DOHH2 (cell line): ENCODE results near the gene CCR4.
"Not testable (repeated sequence)": the region's sequence is repeated elsewhere in the genome, so short reads cannot be mapped to it uniquely, and the experiment has no call there.

Source experiments
- H3F3A ChIP-seq: fragments of 200-600 bp; sonication (generic), shearing (Covaris generic); 2 replicates; pipeline ENCODE4 v1.6.0; 2016; ENCODE audit warnings: antibody characterized with exemption, mild to moderate bottlenecking; ENCODE audit not compliant: control insufficient read depth, insufficient read depth
- H3K27ac ChIP-seq: fragments of 200-600 bp; sonication (generic); 2 replicates; pipeline ENCODE4 v1.5.1; 2014; ENCODE audit warnings: low read depth, mild to moderate bottlenecking, low read length, moderate library complexity
- H3K27me3 ChIP-seq: fragments of 200-600 bp; sonication (generic); 2 replicates; pipeline ENCODE4 v1.6.1; 2014; ENCODE audit warnings: mild to moderate bottlenecking, low read length, mixed read lengths; ENCODE audit not compliant: control insufficient read depth
- H3K36me3 ChIP-seq: fragments of 200-600 bp; sonication (generic); 2 replicates; pipeline ENCODE4 v1.6.1; 2014; ENCODE audit warnings: mild to moderate bottlenecking, low read length, moderate library complexity, mixed read lengths; ENCODE audit not compliant: control insufficient read depth
- H3K4me1 ChIP-seq: fragments of 200-600 bp; sonication (generic); 2 replicates; pipeline ENCODE4 v1.6.1; 2014; ENCODE audit warnings: mild to moderate bottlenecking, low read length, mixed read lengths; ENCODE audit not compliant: control insufficient read depth
- H3K4me2 ChIP-seq: fragments of 200-600 bp; sonication (generic); 2 replicates; pipeline ENCODE4 v1.6.0; 2014; ENCODE audit warnings: mild to moderate bottlenecking, low read length, moderate library complexity
- H3K4me3 ChIP-seq: fragments of 200-600 bp; sonication (generic); 2 replicates; pipeline ENCODE4 v1.5.1; 2014; ENCODE audit warnings: mild to moderate bottlenecking, low read length, mixed read lengths
- H3K79me2 ChIP-seq: fragments of 200-600 bp; sonication (generic); 2 replicates; pipeline ENCODE4 v1.6.1; 2014; ENCODE audit warnings: mild to moderate bottlenecking, low read length, mixed read lengths; ENCODE audit not compliant: control insufficient read depth
- H3K9me2 ChIP-seq: fragments of 200-600 bp; sonication (generic); replicated peaks from 2 replicates; pipeline ENCODE4 v1.6.1; 2014; ENCODE audit warnings: mild to moderate bottlenecking, low read length, mixed read lengths; ENCODE audit not compliant: control insufficient read depth
- H3K9me3 ChIP-seq: fragments of 200-600 bp; sonication (generic); 2 replicates; pipeline ENCODE4 v1.6.1; 2014; ENCODE audit warnings: antibody characterized with exemption, low read length, mixed read lengths; ENCODE audit not compliant: control insufficient read depth, insufficient read depth
- H4K20me1 ChIP-seq: fragments of 200-600 bp; sonication (generic); 2 replicates; pipeline ENCODE4 v1.6.0; 2014; ENCODE audit warnings: low read depth, mild to moderate bottlenecking, antibody characterized with exemption, low read length, moderate library complexity; ENCODE audit not compliant: control insufficient read depth, insufficient read depth
- EZH2phosphoT487 ChIP-seq: fragments of 200-600 bp; sonication (generic); IDR thresholded peaks from 2 replicates; pipeline ENCODE4 v1.6.1; 2017; ENCODE audit warnings: borderline replicate concordance, mild to moderate bottlenecking, antibody characterized with exemption, low read length, moderate library complexity, mixed read lengths
- TF ChIP-seq, protein P1 (sequence below): fragments of 200-600 bp; sonication (generic); IDR thresholded peaks from one replicate; pipeline ENCODE4 v1.5.1; 2014; ENCODE audit warnings: antibody characterized with exemption, mild to moderate bottlenecking, low read depth, low read length; ENCODE audit not compliant: poor library complexity, severe bottlenecking

The CCR4 gene

DNA sequence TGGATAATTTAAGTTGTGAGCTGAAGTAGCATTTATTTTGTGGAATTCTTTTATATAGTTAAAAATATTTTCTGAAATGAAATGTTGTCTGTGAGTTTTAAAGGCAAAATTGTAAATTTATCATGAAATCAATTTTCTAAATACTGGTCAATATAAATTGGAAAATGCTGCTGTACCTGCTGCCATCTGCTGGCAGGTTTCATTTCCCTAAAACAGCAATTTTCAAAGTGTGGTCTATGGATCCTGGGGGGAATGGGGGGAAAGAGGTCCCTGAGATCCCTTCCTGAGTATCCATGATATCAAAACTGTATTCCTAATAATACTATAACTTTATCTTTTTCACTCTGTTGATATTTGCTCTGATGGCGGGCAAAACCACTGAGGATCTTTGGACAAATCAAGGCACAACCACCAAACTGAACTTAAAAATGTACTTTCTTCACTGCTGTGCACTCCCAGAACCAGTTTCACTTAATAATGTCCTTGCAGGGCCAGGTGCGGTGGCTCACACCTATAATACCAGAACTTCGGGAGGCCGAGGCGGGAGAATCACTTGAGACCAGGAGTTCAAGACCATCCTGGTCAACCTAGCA lies 17.2 kb upstream of the CCR4 start:
- Histone ChIP-seq H3K4me2 (no peak overlapping the region), H3K27ac (no peak overlapping the region), H3F3A (no peaks in the 10 kb centered on the region), H3K36me3 (no peaks in the 10 kb centered on the region), H3K9me2 (no peaks in the 10 kb centered on the region), H3K79me2 (no peaks in the 10 kb centered on the region), H4K20me1 (no peaks in the 10 kb centered on the region), H3K4me3 (no peak overlapping the region), H3K9me3 (no peaks in the 10 kb centered on the region), H3K4me1 (no peaks in the 10 kb centered on the region), H3K27me3 (0 out of 2 replicates have a peak, but pooled peaks cover 4% of the 10 kb centered on the region)
- TF ChIP-seq, protein P1, sequence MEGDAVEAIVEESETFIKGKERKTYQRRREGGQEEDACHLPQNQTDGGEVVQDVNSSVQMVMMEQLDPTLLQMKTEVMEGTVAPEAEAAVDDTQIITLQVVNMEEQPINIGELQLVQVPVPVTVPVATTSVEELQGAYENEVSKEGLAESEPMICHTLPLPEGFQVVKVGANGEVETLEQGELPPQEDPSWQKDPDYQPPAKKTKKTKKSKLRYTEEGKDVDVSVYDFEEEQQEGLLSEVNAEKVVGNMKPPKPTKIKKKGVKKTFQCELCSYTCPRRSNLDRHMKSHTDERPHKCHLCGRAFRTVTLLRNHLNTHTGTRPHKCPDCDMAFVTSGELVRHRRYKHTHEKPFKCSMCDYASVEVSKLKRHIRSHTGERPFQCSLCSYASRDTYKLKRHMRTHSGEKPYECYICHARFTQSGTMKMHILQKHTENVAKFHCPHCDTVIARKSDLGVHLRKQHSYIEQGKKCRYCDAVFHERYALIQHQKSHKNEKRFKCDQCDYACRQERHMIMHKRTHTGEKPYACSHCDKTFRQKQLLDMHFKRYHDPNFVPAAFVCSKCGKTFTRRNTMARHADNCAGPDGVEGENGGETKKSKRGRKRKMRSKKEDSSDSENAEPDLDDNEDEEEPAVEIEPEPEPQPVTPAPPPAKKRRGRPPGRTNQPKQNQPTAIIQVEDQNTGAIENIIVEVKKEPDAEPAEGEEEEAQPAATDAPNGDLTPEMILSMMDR, result peak; percentile 62
- TF ChIP-seq EZH2phosphoT487, result no peak

DNA sequence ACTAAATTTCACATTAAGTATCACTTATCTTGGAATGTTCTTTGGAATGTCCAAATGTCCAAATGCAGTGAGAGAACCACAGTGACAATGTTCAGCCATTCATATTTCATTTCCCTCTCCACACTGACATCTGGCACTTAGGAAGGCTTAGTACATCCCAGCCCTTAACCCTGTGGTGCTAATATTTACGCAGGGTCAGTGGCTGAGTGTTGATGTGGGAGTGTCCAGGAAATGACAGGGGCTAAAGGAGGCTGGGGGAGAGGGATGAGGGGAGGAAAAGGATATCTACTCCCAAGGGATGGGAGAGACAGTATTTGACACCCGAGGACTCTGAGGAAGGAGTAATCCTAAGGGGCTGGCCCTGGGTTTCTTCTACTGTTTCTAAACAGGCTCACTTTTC lies 14.1 kb upstream of the CCR4 start:
- no peaks in the 10 kb centered on the region for H3F3A ChIP-seq
- H3K27ac ChIP-seq, result no peak overlapping the region
- TF ChIP-seq EZH2phosphoT487, result no peak
- TF ChIP-seq, protein P1, result no peak
- H3K4me3 ChIP-seq, result no peak overlapping the region
- no peaks in the 10 kb centered on the region for H3K9me3 ChIP-seq
- no peaks in the 10 kb centered on the region for H3K9me2 ChIP-seq
- no peaks in the 10 kb centered on the region for H3K36me3 ChIP-seq
- no peaks in the 10 kb centered on the region for H4K20me1 ChIP-seq
- H3K4me2 ChIP-seq, result no peak overlapping the region
- H3K4me1 ChIP-seq, result no peaks in the 10 kb centered on the region
- H3K79me2 ChIP-seq, result no peaks in the 10 kb centered on the region
- H3K27me3 ChIP-seq, result 0 out of 2 replicates have a peak, but pooled peaks cover 4% of the 10 kb centered on the region

DNA sequence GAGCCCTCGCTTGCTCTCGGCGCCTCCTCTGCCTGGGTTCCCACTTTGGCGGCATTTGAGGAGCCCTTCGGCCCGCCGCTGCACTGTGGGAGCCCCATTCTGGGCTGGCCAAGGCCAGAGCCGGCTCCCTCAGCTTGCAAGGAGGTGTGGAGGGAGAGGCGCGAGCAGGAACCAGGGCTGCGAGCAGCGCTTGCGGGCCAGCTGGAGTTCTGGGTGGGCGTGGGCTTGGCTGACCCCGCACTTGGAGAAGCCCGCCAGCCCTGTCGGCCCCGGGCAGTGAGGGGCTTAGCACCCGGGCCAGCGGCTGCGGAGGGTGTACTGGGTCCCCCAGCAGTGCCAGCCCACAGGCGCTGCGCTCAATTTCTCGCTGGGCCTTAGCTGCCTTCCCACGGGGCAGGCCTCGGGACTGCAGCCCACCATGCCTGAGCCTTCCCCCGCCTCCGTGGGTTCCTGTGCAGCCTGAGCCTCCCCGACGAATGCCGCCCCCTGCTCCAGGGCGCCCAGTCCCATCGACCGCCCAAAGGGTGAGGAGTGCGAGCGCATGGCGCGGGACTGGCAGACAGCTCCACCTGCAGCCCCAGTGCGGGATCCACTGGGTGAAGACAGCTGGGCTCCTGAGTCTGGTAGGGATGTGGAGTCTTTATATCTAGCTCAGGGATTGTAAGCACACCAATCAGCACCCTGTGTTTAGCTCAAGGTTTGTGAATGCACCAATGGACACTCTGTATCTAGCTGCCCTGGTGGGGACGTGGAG lies 11.7 kb upstream of the CCR4 start:
- H3K79me2 ChIP-seq, H3K4me1 ChIP-seq, H4K20me1 ChIP-seq, H3K27me3 ChIP-seq, H3K4me3 ChIP-seq, H3K4me2 ChIP-seq, H3K36me3 ChIP-seq, H3K27ac ChIP-seq, H3K9me3 ChIP-seq, H3K9me2 ChIP-seq, H3F3A ChIP-seq: not testable (repeated sequence)

DNA sequence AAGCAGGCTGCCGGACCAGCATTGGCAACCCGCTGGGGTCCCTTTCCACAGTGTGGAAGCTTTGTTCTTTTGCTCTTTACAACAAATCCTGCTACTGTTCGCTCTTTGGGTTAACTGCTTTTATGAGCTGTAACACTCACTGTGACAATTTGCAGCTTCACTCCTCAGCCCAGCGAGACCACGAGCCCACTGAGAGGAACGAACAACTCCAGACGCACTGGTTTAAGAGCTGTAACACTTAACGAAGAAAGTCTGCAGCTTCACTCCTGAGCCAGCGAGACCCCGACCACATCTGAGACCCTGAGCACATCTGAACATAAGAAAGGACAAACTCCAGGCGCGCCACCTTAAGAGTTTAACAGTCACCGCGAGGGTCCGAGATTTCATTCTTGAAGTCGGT lies 10.7 kb upstream of the CCR4 start:
- no peaks in the 10 kb centered on the region for H3K9me3 ChIP-seq

More for the DNA sequence above, 10.7 kb upstream of the CCR4 start:
- no peaks in the 10 kb centered on the region for H4K20me1 ChIP-seq
- H3K9me2 ChIP-seq, result no peaks in the 10 kb centered on the region
- no peak overlapping the region for H3K4me3 ChIP-seq
- TF ChIP-seq, protein P1, result no peak
- TF ChIP-seq EZH2phosphoT487, result no peak
- no peaks in the 10 kb centered on the region for H3K4me1 ChIP-seq
- no peaks in the 10 kb centered on the region for H3F3A ChIP-seq
- H3K36me3 ChIP-seq, result no peaks in the 10 kb centered on the region
- H3K4me2 ChIP-seq, result no peak overlapping the region
- no peak overlapping the region for H3K27ac ChIP-seq
- H3K79me2 ChIP-seq, result no peaks in the 10 kb centered on the region
- 0 out of 2 replicates have a peak, but pooled peaks cover 4% of the 10 kb centered on the region for H3K27me3 ChIP-seq
